ENCODE measurements around the gene KRT8.

GRCh38 chr12:52946797-52947547 is 42.1 kb upstream of the KRT8 start:
- TF ChIP-seq CTCF (IDR thresholded peaks at IDR 0.05 in 2 of 3, conservative IDR thresholded peaks at IDR 0.05 in 1 of 3; ENCODE audit: borderline replicate concordance in 1 of 3, insufficient read depth in 1 of 3, low read depth in 2 of 3, low read length in 2 of 3) (no peak), POLR2AphosphoS5 (IDR thresholded peaks at IDR 0.05; ENCODE audit: low read depth, low read length) (no peak; the same call in 1 of the 2 replicates), EZH2 (IDR thresholded peaks at IDR 0.05) (no peak), EGR1 (IDR thresholded peaks at IDR 0.05; ENCODE audit: low read depth) (no peak), POLR2A (IDR thresholded peaks at IDR 0.05; ENCODE audit: borderline replicate concordance, extremely low read depth, insufficient read depth, insufficient read length) (no peak)
